Endodermal cell (in vitro differentiated cells): ENCODE results near the gene BCL11B. TPM values are rescaled to one million over a fixed set of nuclear protein-coding genes. Genes with fewer than 3 reads are reported as not detected.

Experiments
- DNase-seq: peaks from one replicate; pipeline ENCODE4 v3.0.0-alpha.2; 2017
- H3K27ac ChIP-seq: 2 replicates; pipeline ENCODE4 v1.5.1; 2013; ENCODE audit warnings: mild to moderate bottlenecking, low read depth, low read length, moderate library complexity
- H3K27me3 ChIP-seq: 2 replicates; pipeline ENCODE4 v1.6.1; 2013; ENCODE audit warnings: mild to moderate bottlenecking, low read length, moderate library complexity; ENCODE audit not compliant: insufficient read depth, control insufficient read depth, poor library complexity, severe bottlenecking
- H3K36me3 ChIP-seq: 2 replicates; pipeline ENCODE4 v1.7.0; 2013; ENCODE audit warnings: mild to moderate bottlenecking, low read length, moderate library complexity; ENCODE audit not compliant: control insufficient read depth, insufficient read depth
- H3K4me1 ChIP-seq: one replicate; pipeline ENCODE4 v1.7.0; 2013; ENCODE audit warnings: low read length; ENCODE audit not compliant: control insufficient read depth, insufficient read depth
- H3K4me3 ChIP-seq: 2 replicates; pipeline ENCODE4 v1.5.1; 2013; ENCODE audit warnings: mild to moderate bottlenecking, low read length, moderate library complexity
- H3K9ac ChIP-seq: 2 replicates; pipeline ENCODE4 v1.6.1; 2013; ENCODE audit warnings: mild to moderate bottlenecking, low read length, moderate library complexity; ENCODE audit not compliant: poor library complexity, severe bottlenecking; ENCODE audit errors: extremely low read depth
- H3K9me3 ChIP-seq: 2 replicates; pipeline ENCODE4 v1.6.1; 2013; ENCODE audit warnings: mild to moderate bottlenecking, low read length, moderate library complexity; ENCODE audit not compliant: control insufficient read depth
- H3K27ac Mint-ChIP-seq: 2 replicates; pipeline ENCODE4 v1.8.0; 2020; ENCODE audit warnings: mixed read lengths
- H3K27me3 Mint-ChIP-seq: 2 replicates; pipeline ENCODE4 v1.8.0; 2021; ENCODE audit warnings: mild to moderate bottlenecking, mixed read lengths; ENCODE audit not compliant: insufficient read depth
- H3K36me3 Mint-ChIP-seq: 2 replicates; pipeline ENCODE4 v1.8.0; 2020; ENCODE audit warnings: low read depth, mixed read lengths
- H3K4me1 Mint-ChIP-seq: 2 replicates; pipeline ENCODE4 v1.8.0; 2020; ENCODE audit warnings: mixed read lengths
- H3K4me3 Mint-ChIP-seq: 2 replicates; pipeline ENCODE4 v1.8.0; 2020; ENCODE audit warnings: mild to moderate bottlenecking, moderate library complexity, mixed read lengths
- H3K9me3 Mint-ChIP-seq: 2 replicates; pipeline ENCODE4 v1.8.0; 2020; ENCODE audit warnings: mild to moderate bottlenecking, mixed read lengths
- WGBS, 2 experiments: methylation state at CpG; one replicate each; pipeline versions ENCODE4 v1.1.5 to v1.1.7; 2013; ENCODE audit warnings: missing lambda C conversion rate in 2 of 2, mixed read lengths in 1 of 2; ENCODE audit not compliant: insufficient coverage in 1 of 2, insufficient read length in 1 of 2; 5-methylcytosine and 5-hydroxymethylcytosine counted together
- total RNA-seq, 2 donors: library from RNA; stranded (reverse); fragmentation: NEBNext Ultra II Directional in 1 of 2; extraction: Animal tissue kit (Norgen Biotek cat#: 25700) in 1 of 2; gene quantifications; 2 replicates in 1 of 2; 3 replicates in 1 of 2; pipeline ENCODE4 v1.2.1, GENCODE V29; 2021
- TF ChIP-seq, protein P1 (sequence below): fragments of 200-600 bp; sonication (generic); conservative IDR thresholded peaks from 2 replicates; pipeline ENCODE4 v1.5.0; 2021; ENCODE audit warnings: antibody characterized with exemption, mild to moderate bottlenecking

BCL11B gene
- total RNA-seq, 2 donors from 2014 or later = 5.7 to 6.0 TPM

DNA sequence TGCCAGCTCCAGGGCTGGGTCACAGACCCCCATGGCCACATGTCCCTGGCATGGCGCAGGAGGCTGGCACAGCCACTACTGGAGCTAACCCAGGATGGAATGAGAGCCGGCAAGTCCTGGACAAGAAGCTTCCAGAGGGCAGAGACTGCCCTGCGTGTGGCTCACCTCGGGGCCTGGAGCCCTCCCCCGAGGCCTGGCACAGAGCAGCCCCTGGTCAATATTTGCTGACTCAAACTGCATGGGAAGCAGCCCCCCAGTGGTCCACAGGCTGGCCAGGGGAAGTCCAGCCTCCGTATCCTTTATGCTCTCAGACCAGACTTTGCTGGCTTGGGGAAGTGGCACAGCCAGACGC, 71.4 kb downstream of the BCL11B start:
- no peak overlapping the region for H3K27ac ChIP-seq

DNA sequence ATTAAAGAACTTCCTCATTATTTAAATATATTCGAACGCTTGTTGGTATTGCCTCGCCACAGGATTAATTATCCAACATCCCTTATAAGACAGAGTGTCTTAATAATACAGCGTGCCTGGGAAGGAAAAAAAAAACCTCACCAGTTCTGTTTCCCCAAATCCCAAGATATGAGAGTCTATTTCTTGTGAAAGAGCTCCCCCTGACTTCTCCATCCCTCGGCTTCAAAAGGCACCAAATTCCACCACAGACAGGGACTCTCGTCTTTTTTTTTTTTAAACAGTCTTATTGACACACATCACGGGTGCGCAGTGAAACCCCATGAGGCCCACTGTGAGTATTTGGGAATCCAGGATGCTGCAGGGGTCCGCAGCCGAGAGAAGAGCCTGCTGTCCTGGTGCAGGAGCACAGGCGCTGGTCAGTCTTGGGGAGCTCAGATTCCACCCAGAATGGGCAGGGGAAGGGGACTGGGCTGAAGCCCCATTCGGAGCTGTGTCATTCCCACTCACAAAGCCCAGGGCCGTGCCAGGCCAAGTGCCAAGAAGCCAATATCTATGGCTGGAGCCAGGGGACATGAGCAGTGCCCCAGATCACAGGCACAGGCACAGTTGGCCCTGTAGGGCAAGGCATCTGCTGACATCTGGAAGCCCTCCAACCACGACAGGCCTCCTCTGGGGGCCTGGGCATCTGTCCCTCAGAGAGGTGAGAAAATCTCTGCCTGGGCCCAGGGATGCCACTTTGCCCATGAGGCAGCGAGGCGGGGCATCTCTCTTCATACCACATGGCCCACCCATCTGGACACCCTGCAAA, 71.9 kb downstream of the BCL11B start:
- Mint-ChIP-seq H3K4me3 (no peak overlapping the region), H3K27me3 (no peaks in the 10 kb centered on the region), H3K36me3 (no peaks in the 10 kb centered on the region), H3K9me3 (no peaks in the 10 kb centered on the region), H3K4me1 (no peaks in the 10 kb centered on the region), H3K27ac (no peak overlapping the region)
- Histone ChIP-seq H3K4me3 (no peak overlapping the region), H3K27ac (no peak overlapping the region), H3K4me1 (no peaks in the 10 kb centered on the region), H3K9ac (no peak overlapping the region), H3K27me3 (no peaks in the 10 kb centered on the region), H3K36me3 (peaks cover 12% of the 10 kb centered on the region), H3K9me3 (no peaks in the 10 kb centered on the region)
- no peak for DNase-seq
- TF ChIP-seq, protein P1, sequence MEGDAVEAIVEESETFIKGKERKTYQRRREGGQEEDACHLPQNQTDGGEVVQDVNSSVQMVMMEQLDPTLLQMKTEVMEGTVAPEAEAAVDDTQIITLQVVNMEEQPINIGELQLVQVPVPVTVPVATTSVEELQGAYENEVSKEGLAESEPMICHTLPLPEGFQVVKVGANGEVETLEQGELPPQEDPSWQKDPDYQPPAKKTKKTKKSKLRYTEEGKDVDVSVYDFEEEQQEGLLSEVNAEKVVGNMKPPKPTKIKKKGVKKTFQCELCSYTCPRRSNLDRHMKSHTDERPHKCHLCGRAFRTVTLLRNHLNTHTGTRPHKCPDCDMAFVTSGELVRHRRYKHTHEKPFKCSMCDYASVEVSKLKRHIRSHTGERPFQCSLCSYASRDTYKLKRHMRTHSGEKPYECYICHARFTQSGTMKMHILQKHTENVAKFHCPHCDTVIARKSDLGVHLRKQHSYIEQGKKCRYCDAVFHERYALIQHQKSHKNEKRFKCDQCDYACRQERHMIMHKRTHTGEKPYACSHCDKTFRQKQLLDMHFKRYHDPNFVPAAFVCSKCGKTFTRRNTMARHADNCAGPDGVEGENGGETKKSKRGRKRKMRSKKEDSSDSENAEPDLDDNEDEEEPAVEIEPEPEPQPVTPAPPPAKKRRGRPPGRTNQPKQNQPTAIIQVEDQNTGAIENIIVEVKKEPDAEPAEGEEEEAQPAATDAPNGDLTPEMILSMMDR = peak; percentile 24
- 88 to 93% methylated on average over 10 to 16 of the region's 16 CpGs for WGBS, 2 experiments

More for the DNA sequence above, 71.4 kb downstream of the BCL11B start:
- no peak overlapping the region for H3K4me3 ChIP-seq
- H3K4me1 ChIP-seq = no peaks in the 10 kb centered on the region
- WGBS, 2 experiments = 85 to 87% methylated on average over 7 of the region's 7 CpGs
- TF ChIP-seq, protein P1 = no peak
- Mint-ChIP-seq H3K4me1 (no peaks in the 10 kb centered on the region), H3K4me3 (no peak overlapping the region), H3K9me3 (no peaks in the 10 kb centered on the region), H3K27me3 (no peaks in the 10 kb centered on the region), H3K36me3 (peaks cover 2% of the 10 kb centered on the region), H3K27ac (no peak overlapping the region)
- DNase-seq = no peak
- no peaks in the 10 kb centered on the region for H3K9me3 ChIP-seq
- H3K36me3 ChIP-seq = peaks cover 12% of the 10 kb centered on the region
- H3K9ac ChIP-seq = no peak overlapping the region
- H3K27me3 ChIP-seq = no peaks in the 10 kb centered on the region

DNA sequence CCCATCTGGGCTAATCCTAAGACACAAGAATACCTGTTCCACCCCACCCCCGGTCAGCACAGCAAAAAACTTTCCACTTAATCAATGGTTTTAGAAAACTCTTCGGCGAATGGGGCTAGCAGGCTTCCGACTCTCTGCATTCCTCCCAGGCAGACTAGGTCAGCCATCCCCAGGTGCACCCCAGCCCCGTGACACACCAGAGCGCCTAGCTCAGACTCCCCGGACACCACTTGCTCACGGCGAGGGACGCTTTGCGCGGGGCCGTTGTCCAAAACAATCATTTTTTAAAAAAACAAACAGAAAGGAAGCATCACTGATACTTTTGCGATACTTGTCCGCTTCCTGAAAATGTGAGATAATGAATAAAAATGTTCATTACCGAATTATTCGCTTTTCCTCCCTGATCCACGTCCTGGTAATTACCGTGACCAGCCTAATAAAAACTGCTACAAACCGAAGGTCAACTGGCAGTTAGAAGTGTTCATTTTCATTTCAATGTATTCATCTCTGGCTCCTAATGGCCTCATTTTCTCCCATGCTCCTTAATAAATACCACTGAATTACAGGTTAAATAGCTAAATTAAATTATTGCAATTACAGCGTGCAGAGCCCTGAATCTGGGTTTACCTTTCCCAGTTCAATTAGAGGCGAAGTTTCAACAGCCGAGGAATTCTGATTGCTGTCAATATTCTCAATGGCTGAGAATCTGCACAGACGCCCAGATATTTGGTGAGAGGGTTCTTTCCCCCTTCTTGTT, 73.1 kb downstream of the BCL11B start:
- no peaks in the 10 kb centered on the region for H3K4me1 Mint-ChIP-seq
- Histone ChIP-seq H3K9me3 (no peaks in the 10 kb centered on the region), H3K27me3 (no peaks in the 10 kb centered on the region), H3K4me1 (no peaks in the 10 kb centered on the region), H3K4me3 (no peak overlapping the region), H3K27ac (no peak overlapping the region), H3K9ac (no peak overlapping the region), H3K36me3 (peaks cover 12% of the 10 kb centered on the region)
- no peak overlapping the region for H3K4me3 Mint-ChIP-seq
- H3K27me3 Mint-ChIP-seq = no peaks in the 10 kb centered on the region
- TF ChIP-seq, protein P1 = no peak
- 90 to 94% methylated on average over 14 to 24 of the region's 24 CpGs for WGBS, 2 experiments
- no peaks in the 10 kb centered on the region for H3K36me3 Mint-ChIP-seq
- no peaks in the 10 kb centered on the region for H3K9me3 Mint-ChIP-seq
- no peak overlapping the region for H3K27ac Mint-ChIP-seq
- no peak for DNase-seq
